ENCODE measurements around the gene SCP2. TPM values are rescaled to one million over a fixed set of nuclear protein-coding genes. Genes with fewer than 3 reads are reported as not detected.
"Not testable (repeated sequence)": the region's sequence is repeated elsewhere in the genome, so short reads cannot be mapped to it uniquely, and the experiment has no call there.

The SCP2 gene
- total RNA-seq, 3 donors from 2014 or later, result 228 to 272 (median 267) TPM

DNA sequence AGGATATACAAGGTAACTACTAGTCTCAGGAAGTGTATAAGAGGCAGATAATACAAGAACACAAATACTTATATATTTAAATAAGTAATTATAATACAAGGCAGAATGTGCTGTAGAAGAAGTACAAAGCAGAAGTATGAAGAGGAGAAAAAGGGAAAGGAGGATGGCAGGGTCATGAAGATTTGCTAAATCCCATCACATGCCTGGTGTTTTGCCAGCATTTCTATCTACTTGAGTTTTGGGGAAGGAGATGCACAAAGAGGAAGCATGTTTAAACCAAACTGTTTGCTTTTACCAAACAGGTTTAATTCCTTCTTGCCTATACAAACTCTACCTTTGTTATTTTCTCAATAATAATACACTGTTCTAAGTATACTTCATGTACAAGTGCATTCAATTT, 74.1 kb downstream of the SCP2 start:
- no peak for ATAC-seq
- no peak overlapping the region for H3K4me3 ChIP-seq
- DNase-seq, result peak in 1 of 3 donors; percentile 9
- no peaks in the 10 kb centered on the region for H3K36me3 ChIP-seq (ENCODE audit: low read depth)
- TF ChIP-seq, protein P1, sequence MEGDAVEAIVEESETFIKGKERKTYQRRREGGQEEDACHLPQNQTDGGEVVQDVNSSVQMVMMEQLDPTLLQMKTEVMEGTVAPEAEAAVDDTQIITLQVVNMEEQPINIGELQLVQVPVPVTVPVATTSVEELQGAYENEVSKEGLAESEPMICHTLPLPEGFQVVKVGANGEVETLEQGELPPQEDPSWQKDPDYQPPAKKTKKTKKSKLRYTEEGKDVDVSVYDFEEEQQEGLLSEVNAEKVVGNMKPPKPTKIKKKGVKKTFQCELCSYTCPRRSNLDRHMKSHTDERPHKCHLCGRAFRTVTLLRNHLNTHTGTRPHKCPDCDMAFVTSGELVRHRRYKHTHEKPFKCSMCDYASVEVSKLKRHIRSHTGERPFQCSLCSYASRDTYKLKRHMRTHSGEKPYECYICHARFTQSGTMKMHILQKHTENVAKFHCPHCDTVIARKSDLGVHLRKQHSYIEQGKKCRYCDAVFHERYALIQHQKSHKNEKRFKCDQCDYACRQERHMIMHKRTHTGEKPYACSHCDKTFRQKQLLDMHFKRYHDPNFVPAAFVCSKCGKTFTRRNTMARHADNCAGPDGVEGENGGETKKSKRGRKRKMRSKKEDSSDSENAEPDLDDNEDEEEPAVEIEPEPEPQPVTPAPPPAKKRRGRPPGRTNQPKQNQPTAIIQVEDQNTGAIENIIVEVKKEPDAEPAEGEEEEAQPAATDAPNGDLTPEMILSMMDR (IDR thresholded peaks at IDR 0.05), result no peak
- H3K9me3 ChIP-seq, result no peaks in the 10 kb centered on the region
- intact Hi-C loops (cut with DNase I, micrococcal nuclease), result no loop called here
- H3K4me1 ChIP-seq (ENCODE audit: low read depth), result no peaks in the 10 kb centered on the region

DNA sequence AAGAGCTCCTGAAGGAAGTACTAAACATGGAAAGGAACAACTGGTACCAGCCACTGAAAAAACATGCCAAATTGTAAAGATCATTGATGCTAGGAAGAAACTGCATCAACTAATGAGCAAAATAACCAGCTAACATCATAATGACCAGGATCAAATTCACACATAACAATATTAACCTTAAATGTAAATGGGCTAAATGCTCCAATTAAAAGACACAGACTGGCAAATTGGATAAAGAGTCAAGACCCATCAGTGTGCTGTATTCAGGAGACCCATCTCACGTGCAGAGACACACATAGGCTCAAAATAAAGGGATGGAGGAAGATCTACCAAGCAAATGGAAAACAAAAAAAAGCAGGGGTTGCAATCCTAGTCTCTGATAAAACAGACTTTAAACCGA, 79.5 kb downstream of the SCP2 start:
- DNase-seq; intact Hi-C loops (cut with DNase I, micrococcal nuclease); ATAC-seq; H3K4me1 ChIP-seq (ENCODE audit: low read depth); H3K9me3 ChIP-seq; H3K4me3 ChIP-seq; H3K36me3 ChIP-seq (ENCODE audit: low read depth): not testable (repeated sequence)

DNA sequence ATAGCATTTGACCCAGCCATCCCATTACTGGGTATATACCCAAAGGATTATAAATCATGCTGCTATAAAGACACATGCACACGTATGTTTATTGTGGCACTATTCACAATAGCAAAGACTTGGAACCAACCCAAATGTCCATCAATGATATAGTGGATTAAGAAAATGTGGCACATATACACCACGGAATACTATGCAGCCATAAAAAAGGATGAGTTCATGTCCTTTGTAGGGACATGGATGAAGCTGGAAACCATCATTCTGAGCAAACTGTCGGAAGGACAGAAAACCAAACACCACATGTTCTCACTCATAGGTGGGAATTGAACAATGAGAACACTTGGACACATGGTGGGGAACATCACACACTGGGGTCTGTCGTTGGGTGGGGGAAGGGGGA, 83.2 kb downstream of the SCP2 start:
- H3K4me1 ChIP-seq (ENCODE audit: low read depth); intact Hi-C loops (cut with DNase I, micrococcal nuclease); H3K36me3 ChIP-seq (ENCODE audit: low read depth); H3K4me3 ChIP-seq; H3K9me3 ChIP-seq; ATAC-seq; DNase-seq: not testable (repeated sequence)

DNA sequence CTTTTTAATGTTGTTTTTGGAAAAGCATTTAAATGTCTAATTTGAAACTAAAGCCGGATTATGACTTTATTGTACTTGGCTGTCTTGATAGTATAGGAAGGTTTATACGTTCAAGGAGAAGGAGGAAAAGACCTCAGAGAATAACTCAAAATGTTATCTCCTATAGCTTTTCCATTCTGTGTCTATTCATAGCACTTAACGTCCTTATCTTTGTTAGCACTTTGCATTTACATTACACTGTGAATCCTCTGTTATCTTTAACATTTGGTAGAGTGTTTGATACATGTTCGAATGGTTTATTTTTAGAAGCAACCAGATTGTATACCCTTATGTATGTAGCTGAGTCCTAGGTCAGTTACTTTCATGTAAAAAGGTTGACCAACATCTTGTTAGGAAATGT, 84.1 kb downstream of the SCP2 start:
- no peak for DNase-seq
- no peak for ATAC-seq
- no peak overlapping the region for H3K4me3 ChIP-seq
- peaks cover 2% of the 10 kb centered on the region for H3K9me3 ChIP-seq
- peaks cover 3% of the 10 kb centered on the region for H3K4me1 ChIP-seq (ENCODE audit: low read depth)
- TF ChIP-seq, protein P1 (IDR thresholded peaks at IDR 0.05), result no peak
- intact Hi-C loops (cut with DNase I, micrococcal nuclease), result no loop called here
- no peaks in the 10 kb centered on the region for H3K36me3 ChIP-seq (ENCODE audit: low read depth)

DNA sequence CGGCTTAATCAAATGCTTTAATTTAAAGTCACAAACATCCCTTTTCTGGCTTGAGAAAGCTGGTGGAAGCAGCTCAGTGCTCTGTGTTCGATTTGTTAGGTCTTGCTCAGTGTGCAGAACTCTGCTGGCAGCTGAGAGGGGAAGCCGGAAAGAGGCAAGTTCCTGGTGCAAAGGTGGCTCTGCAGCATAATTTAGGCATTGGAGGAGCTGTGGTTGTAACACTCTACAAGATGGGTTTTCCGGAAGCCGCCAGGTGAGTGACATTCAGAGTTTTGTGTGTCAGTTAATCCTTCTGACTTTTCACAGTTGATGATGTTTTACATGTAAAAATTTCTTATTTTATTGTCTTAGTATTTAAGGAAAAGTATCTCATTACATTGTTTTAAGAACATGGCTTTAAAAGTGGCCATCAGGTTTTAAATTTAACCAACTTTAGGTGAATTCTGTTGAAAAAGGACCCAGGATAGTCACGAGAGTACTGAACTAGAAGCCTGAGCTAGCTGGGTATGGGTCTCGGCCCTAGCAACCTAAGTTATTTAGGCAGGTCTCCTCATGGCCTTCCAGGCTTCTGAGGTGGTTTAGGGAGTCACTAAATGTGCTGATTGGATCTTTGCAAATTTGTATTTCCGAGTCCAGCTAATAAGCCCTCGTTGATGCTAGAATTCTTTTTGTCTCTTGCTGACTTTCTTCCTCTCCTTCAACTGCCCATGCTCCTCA, 87.9 kb downstream of the SCP2 start:
- Histone ChIP-seq H3K9me3 (no peaks in the 10 kb centered on the region), H3K4me3 (peak overlapping the region; percentile 23), H3K36me3 (ENCODE audit: low read depth) (no peaks in the 10 kb centered on the region), H3K4me1 (ENCODE audit: low read depth) (peaks cover 7% of the 10 kb centered on the region)
- ATAC-seq, result peak; percentile 100
- DNase-seq, result peak; percentile 75 to 95 (median 77)
- TF ChIP-seq, protein P1 (IDR thresholded peaks at IDR 0.05), result no peak
- intact Hi-C loops (cut with DNase I, micrococcal nuclease), result no loop called here

DNA sequence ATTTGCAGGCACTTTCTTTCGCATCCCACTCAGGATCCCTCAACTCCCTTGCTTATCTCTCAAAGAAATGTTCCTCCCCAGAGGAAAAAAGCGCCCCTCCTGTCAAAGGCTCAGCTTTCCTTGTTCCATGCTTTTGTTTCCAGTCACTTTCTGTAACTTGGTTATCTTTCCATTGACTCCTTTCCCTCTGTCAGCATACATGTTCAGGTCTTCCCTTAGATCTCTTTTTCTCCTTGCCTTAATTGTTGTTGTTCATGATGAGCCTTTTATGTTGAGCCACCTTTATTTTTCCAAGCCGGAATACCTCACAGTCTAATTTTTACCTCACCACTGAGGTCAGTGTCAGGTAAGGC, 88.4 kb downstream of the SCP2 start:
- ATAC-seq, result no peak
- no peaks in the 10 kb centered on the region for H3K36me3 ChIP-seq (ENCODE audit: low read depth)
- peaks cover 7% of the 10 kb centered on the region for H3K4me1 ChIP-seq (ENCODE audit: low read depth)
- no peak for DNase-seq
- intact Hi-C loops (cut with DNase I, micrococcal nuclease), result no loop called here
- peak overlapping the region; percentile 23 for H3K4me3 ChIP-seq
- no peaks in the 10 kb centered on the region for H3K9me3 ChIP-seq
- TF ChIP-seq, protein P1 (IDR thresholded peaks at IDR 0.05), result no peak

DNA sequence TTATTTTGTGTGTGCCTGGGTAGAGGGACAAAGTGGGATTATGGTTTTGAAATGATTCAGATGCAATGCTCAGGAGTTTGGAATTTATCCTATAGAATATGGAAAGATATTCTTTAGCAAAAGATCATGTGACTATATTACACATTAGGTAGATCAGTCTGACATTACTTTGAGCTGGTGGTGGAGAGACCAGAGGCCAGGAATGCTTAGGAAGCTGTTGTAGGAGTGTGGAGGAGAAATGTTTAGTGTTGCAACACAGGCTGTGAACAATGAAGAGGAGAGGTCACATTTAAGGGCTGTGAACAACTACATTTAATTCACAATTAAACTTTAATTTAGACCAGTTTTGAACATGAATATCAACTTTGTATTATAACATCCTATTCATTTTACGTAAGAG, 89.6 kb downstream of the SCP2 start:
- Histone ChIP-seq H3K9me3 (no peaks in the 10 kb centered on the region), H3K4me1 (ENCODE audit: low read depth) (peaks cover 7% of the 10 kb centered on the region), H3K4me3 (no peak overlapping the region), H3K36me3 (ENCODE audit: low read depth) (no peaks in the 10 kb centered on the region)
- DNase-seq, result no peak
- ATAC-seq, result no peak
- TF ChIP-seq, protein P1 (IDR thresholded peaks at IDR 0.05), result no peak
- intact Hi-C loops (cut with DNase I, micrococcal nuclease), result no loop called here
